KMS-11 (cell line): ENCODE data around the gene ECM2.

Experiments
- H2AFZ ChIP-seq: fragments of 200-600 bp; sonication (generic); 2 replicates; pipeline ENCODE4 v1.6.1; 2016; ENCODE audit warnings: antibody characterized with exemption, mixed run types, low read depth
- H3K27ac ChIP-seq: fragments of 200-600 bp; sonication (generic); 2 replicates; pipeline ENCODE4 v1.6.1; 2016; ENCODE audit warnings: mild to moderate bottlenecking, mixed run types
- H3K27me3 ChIP-seq: fragments of 200-600 bp; sonication (generic); 2 replicates; pipeline ENCODE4 v1.6.1; 2017; ENCODE audit warnings: mild to moderate bottlenecking, low read depth, mixed run types, moderate library complexity; ENCODE audit not compliant: insufficient read depth
- H3K36me3 ChIP-seq: fragments of 200-600 bp; sonication (generic); 2 replicates; pipeline ENCODE4 v1.6.1; 2017; ENCODE audit warnings: mild to moderate bottlenecking, mixed run types; ENCODE audit not compliant: insufficient read depth
- H3K4me1 ChIP-seq: fragments of 200-600 bp; sonication (generic); 2 replicates; pipeline ENCODE4 v1.6.1; 2016; ENCODE audit warnings: mild to moderate bottlenecking, low read depth, mixed run types; ENCODE audit not compliant: poor library complexity, severe bottlenecking
- H3K4me2 ChIP-seq: fragments of 200-600 bp; sonication (generic); 2 replicates; pipeline ENCODE4 v1.7.0; 2016; ENCODE audit warnings: mild to moderate bottlenecking, mixed run types
- H3K4me3 ChIP-seq: fragments of 200-600 bp; sonication (generic); IDR thresholded peaks from 2 replicates; pipeline ENCODE4 v1.6.1; 2017; ENCODE audit warnings: low read depth, low read length, mixed read lengths; ENCODE audit not compliant: insufficient read depth
- H3K79me2 ChIP-seq: fragments of 200-600 bp; sonication (generic); 2 replicates; pipeline ENCODE4 v1.6.1; 2016; ENCODE audit warnings: low read depth, mixed run types; ENCODE audit not compliant: insufficient read depth
- H3K9ac ChIP-seq: fragments of 200-600 bp; sonication (generic); 2 replicates; pipeline ENCODE4 v1.6.1; 2016; ENCODE audit warnings: mild to moderate bottlenecking, mixed run types
- H4K20me1 ChIP-seq: fragments of 200-600 bp; sonication (generic); 2 replicates; pipeline ENCODE4 v1.6.1; 2016; ENCODE audit warnings: mild to moderate bottlenecking, mixed run types; ENCODE audit not compliant: insufficient read depth
- TF ChIP-seq, protein P1 (sequence below): fragments of 200-600 bp; sonication (generic); conservative IDR thresholded peaks from 2 replicates; pipeline ENCODE4 v1.6.1; 2017; ENCODE audit warnings: low read depth, mild to moderate bottlenecking, antibody characterized with exemption, low read length, moderate library complexity, mixed read lengths

ECM2 gene

GRCh38 chr9:92468206-92468605 lies 67.6 kb downstream of the ECM2 start:
- no peaks in the 10 kb centered on the region for H3K79me2 ChIP-seq
- H3K4me2 ChIP-seq = no peak overlapping the region
- no peaks in the 10 kb centered on the region for H4K20me1 ChIP-seq
- H3K9ac ChIP-seq = no peak overlapping the region
- H3K36me3 ChIP-seq = no peaks in the 10 kb centered on the region; the same call in 1 of the 2 replicates
- no peak overlapping the region for H2AFZ ChIP-seq
- TF ChIP-seq, protein P1, sequence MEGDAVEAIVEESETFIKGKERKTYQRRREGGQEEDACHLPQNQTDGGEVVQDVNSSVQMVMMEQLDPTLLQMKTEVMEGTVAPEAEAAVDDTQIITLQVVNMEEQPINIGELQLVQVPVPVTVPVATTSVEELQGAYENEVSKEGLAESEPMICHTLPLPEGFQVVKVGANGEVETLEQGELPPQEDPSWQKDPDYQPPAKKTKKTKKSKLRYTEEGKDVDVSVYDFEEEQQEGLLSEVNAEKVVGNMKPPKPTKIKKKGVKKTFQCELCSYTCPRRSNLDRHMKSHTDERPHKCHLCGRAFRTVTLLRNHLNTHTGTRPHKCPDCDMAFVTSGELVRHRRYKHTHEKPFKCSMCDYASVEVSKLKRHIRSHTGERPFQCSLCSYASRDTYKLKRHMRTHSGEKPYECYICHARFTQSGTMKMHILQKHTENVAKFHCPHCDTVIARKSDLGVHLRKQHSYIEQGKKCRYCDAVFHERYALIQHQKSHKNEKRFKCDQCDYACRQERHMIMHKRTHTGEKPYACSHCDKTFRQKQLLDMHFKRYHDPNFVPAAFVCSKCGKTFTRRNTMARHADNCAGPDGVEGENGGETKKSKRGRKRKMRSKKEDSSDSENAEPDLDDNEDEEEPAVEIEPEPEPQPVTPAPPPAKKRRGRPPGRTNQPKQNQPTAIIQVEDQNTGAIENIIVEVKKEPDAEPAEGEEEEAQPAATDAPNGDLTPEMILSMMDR = no peak
- no peak overlapping the region for H3K4me3 ChIP-seq
- no peak overlapping the region for H3K27ac ChIP-seq
- H3K4me1 ChIP-seq = no peaks in the 10 kb centered on the region
- no peaks in the 10 kb centered on the region for H3K27me3 ChIP-seq

DNA sequence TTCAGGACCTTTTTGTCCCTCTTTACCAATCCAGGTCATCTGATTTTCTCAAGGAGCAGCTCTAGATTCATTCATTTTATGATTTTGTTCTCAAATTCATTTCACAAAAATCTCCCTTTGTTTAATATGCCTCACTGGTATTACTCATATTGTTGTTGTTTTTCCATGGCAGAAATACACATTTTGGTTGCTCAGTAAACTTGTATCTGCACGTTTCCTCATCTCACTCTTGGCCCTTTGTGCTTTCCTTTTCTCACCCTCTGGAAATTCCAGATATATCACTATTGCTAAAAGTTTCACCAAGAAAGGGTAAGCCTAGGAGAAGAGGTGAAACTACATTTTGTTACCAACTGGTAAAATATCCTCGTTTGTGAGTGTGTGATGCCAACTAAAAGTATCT lies 68.3 kb downstream of the ECM2 start:
- Histone ChIP-seq H3K27me3 (no peaks in the 10 kb centered on the region), H3K79me2 (no peaks in the 10 kb centered on the region), H3K4me1 (no peaks in the 10 kb centered on the region), H3K9ac (no peak overlapping the region), H3K4me2 (no peak overlapping the region), H3K36me3 (no peaks in the 10 kb centered on the region; the same call in 1 of the 2 replicates), H3K27ac (no peak overlapping the region), H4K20me1 (no peaks in the 10 kb centered on the region), H2AFZ (no peak overlapping the region), H3K4me3 (no peak overlapping the region)
- TF ChIP-seq, protein P1 = no peak

- no peaks in the 10 kb centered on the region; the same call in 1 of the 2 replicates for H3K36me3 ChIP-seq
- H3K27ac ChIP-seq = no peak overlapping the region
- no peak overlapping the region for H3K4me3 ChIP-seq
- H3K79me2 ChIP-seq = no peaks in the 10 kb centered on the region
- H3K4me2 ChIP-seq = no peak overlapping the region
- H3K4me1 ChIP-seq = no peaks in the 10 kb centered on the region
- no peak overlapping the region for H3K9ac ChIP-seq
- H2AFZ ChIP-seq = no peak overlapping the region
- H3K27me3 ChIP-seq = no peaks in the 10 kb centered on the region
- TF ChIP-seq, protein P1 = no peak
- no peaks in the 10 kb centered on the region for H4K20me1 ChIP-seq
Measured at GRCh38 chr9:92467041-92467440, 68.7 kb downstream of the ECM2 start.

DNA sequence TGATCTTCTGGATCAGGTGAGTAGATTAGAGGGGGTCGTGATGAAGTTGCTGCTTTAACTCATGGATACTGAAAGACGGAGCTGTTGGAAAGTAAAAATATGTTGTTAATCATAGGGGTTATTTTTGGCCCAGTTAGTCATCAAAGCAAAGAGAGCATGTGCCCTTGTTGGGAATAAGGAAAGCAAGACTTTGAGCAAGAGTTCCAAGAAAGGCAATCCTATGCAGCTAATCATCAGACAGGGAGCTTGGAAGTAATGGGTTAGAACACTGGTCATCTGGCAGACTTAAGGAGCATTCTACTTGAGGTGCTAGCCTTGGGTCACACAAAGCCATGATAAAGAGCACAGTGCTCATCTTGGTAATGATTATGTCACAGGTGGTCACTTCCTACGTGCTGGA lies 71.8 kb downstream of the ECM2 start:
- Histone ChIP-seq H3K9ac (no peak overlapping the region), H3K4me1 (no peaks in the 10 kb centered on the region), H3K4me3 (no peak overlapping the region), H4K20me1 (no peaks in the 10 kb centered on the region), H3K79me2 (no peaks in the 10 kb centered on the region), H3K27me3 (no peaks in the 10 kb centered on the region), H3K4me2 (no peak overlapping the region), H2AFZ (no peak overlapping the region), H3K36me3 (no peaks in the 10 kb centered on the region), H3K27ac (no peak overlapping the region)
- TF ChIP-seq, protein P1 = no peak
